HepG2 (cell line): ENCODE data around the gene CD7. TPM values are rescaled to one million over a fixed set of nuclear protein-coding genes. Genes with fewer than 3 reads are reported as not detected.

Experiments used
- AGO2 ChIP-seq: fragments of 200-400 bp; formaldehyde crosslinking; optimal IDR thresholded peaks from 2 replicates; pipeline ENCODE3; 2017; ENCODE audit warnings: mild to moderate bottlenecking, low read depth, low read length, moderate library complexity
- CREB1 ChIP-seq, 2 experiments: fragments of 450-650 bp in 1 of 2; IDR thresholded peaks; 2 replicates each; pipeline ENCODE4 v1.6.1; 2016 to 2017; ENCODE audit warnings: control low read depth in 1 of 2, mild to moderate bottlenecking in 1 of 2, missing compliant biosample characterization in 1 of 2, missing genetic modification characterization in 1 of 2
- GATAD1 ChIP-seq: IDR thresholded peaks from 2 replicates; pipeline ENCODE4 v1.6.1; 2016; ENCODE audit warnings: missing genetic modification reagents, missing compliant biosample characterization
- GATAD2A ChIP-seq: IDR thresholded peaks from 2 replicates; pipeline ENCODE4 v1.6.1; 2016
- GLI4 ChIP-seq: sonication (generic); formaldehyde crosslinking; IDR thresholded peaks from 2 replicates; pipeline ENCODE4 v1.5.1; 2020; ENCODE audit warnings: missing genetic modification reagents, mild to moderate bottlenecking, moderate library complexity, borderline replicate concordance
- GTF2F1 ChIP-seq: fragments of 150-350 bp; IDR thresholded peaks from 2 replicates; pipeline ENCODE4 v1.6.1; 2014; ENCODE audit warnings: low read length
- HIVEP1 ChIP-seq: sonication (generic); formaldehyde crosslinking; IDR thresholded peaks from 2 replicates; pipeline ENCODE4 v1.4.0; 2020; ENCODE audit warnings: mild to moderate bottlenecking, missing genetic modification reagents
- KLF9 ChIP-seq: IDR thresholded peaks from 2 replicates; pipeline ENCODE4 v1.6.1; 2016; ENCODE audit warnings: low read depth
- NFE2L2 ChIP-seq: fragments of 150-350 bp; IDR thresholded peaks from 2 replicates; pipeline ENCODE4 v1.6.1; 2014; ENCODE audit warnings: low read length
- PCBP1 ChIP-seq: fragments of 200-400 bp; formaldehyde crosslinking; IDR thresholded peaks from 2 replicates; pipeline ENCODE4 v1.6.1; 2017; ENCODE audit warnings: mild to moderate bottlenecking, low read depth, low read length, borderline replicate concordance
- RBM39 ChIP-seq: fragments of 200-400 bp; formaldehyde crosslinking; IDR thresholded peaks from one replicate; pipeline ENCODE4 v1.6.1; 2018; ENCODE audit warnings: antibody characterized with exemption, mild to moderate bottlenecking, low read depth, low read length; ENCODE audit not compliant: poor library complexity, severe bottlenecking
- RELA ChIP-seq: sonication (generic); formaldehyde crosslinking; IDR thresholded peaks from 2 replicates; pipeline ENCODE4 v1.4.0; 2020; ENCODE audit warnings: missing genetic modification reagents
- TMF1 ChIP-seq: sonication (generic); formaldehyde crosslinking; IDR thresholded peaks from 2 replicates; pipeline ENCODE4 v1.8.1; 2022; ENCODE audit warnings: low read depth, missing genetic modification reagents
- ZBTB38 ChIP-seq: sonication (generic); formaldehyde crosslinking; IDR thresholded peaks from 2 replicates; pipeline ENCODE4 v1.5.1; 2020; ENCODE audit warnings: mild to moderate bottlenecking, missing genetic modification reagents
- ZNF850 ChIP-seq: sonication (generic); formaldehyde crosslinking; conservative IDR thresholded peaks from 2 replicates; pipeline ENCODE4 v1.9.0; 2021; ENCODE audit warnings: mild to moderate bottlenecking, missing genetic modification reagents
- ZSCAN20 ChIP-seq: sonication (generic); formaldehyde crosslinking; IDR thresholded peaks from 2 replicates; pipeline ENCODE4 v1.4.0; 2020; ENCODE audit warnings: missing genetic modification reagents, mild to moderate bottlenecking, borderline replicate concordance
- polyA plus RNA-seq, 8 experiments: library from polyadenylated mRNA; depleted of rRNA in 3 of 8; stranded (reverse) in 7 of 8; unstranded in 1 of 8; fragments of >200 nt; fragmentation: Illumina TruSeq in 4 of 8; extraction: Trizol in 4 of 8; gene quantifications; 2 replicates each; pipeline versions ENCODE4 v1.2.1 to v1.2.3, GENCODE V29; 2011 to 2016; ENCODE audit warnings: low read depth in 4 of 8, missing spikeins in 1 of 8, mixed read lengths in 1 of 8; ENCODE audit not compliant: insufficient read depth in 1 of 8
- total RNA-seq, 5 experiments: library from RNA; depleted of rRNA; stranded (reverse); fragments of >200 nt; fragmentation: Illumina TruSeq; extraction: Trizol; gene quantifications; 2 replicates each; pipeline ENCODE4 v1.2.3, GENCODE V29; 2016; ENCODE audit warnings: low read depth in 1 of 5
- TF ChIP-seq, protein P1 (sequence below): sonication (generic); formaldehyde crosslinking; IDR thresholded peaks from 2 replicates; pipeline ENCODE4 v1.4.0; 2020; ENCODE audit warnings: missing genetic modification reagents
- TF ChIP-seq, protein P2 (sequence below): IDR thresholded peaks from 2 replicates; pipeline ENCODE4 v1.6.1; 2012; ENCODE audit warnings: low read depth, low read length, improper control_type of control experiment
- TF ChIP-seq, protein P3 (sequence below): sonication (generic); formaldehyde crosslinking; IDR thresholded peaks from 2 replicates; pipeline ENCODE4 v1.9.0; 2021; ENCODE audit warnings: missing genetic modification reagents, borderline replicate concordance
- TF ChIP-seq, protein P4 (sequence below): IDR thresholded peaks from 2 replicates; pipeline ENCODE4 v1.6.1; 2016; ENCODE audit warnings: missing genetic modification reagents, missing compliant biosample characterization

CD7 gene
- total and polyA plus RNA-seq, 2 of the 13 experiments (the other 11 are each of a cell fraction or from before 2014, with no cell fraction given) = 67.6 to 76.4 TPM

DNA sequence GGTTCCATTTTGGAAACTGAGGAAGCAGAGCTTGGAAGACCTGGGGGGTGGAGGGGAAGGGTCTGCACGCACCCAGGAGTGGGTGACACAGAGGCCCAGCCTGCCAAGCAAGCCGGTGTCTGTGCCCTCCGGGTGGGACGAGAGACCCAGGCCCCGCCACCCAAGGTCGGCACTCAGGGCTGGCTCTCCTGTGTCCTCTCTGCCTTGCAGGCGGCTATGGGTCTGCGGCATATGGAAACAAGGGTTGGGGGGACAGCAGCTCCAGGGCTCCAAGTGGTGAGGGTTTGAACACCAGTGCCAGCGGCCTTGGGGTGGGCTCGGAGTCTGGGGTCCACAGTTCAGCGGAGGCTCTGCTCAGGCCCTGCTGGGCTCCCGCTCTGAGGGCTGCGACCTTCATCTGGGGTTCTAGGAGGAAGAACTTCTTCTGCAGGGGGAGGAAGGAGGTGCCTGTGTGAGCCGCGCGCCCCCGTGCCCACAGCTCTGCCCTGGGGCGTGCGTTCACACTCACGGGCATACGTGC is 4.6 kb upstream of the CD7 start (continued):
- TF ChIP-seq CREB1 (IDR thresholded peaks at IDR 0.05) (no peak), CREB1 (CRISPR knock-in tag; IDR thresholded peaks at IDR 0.05) (no peak), AGO2 (no peak), ZBTB38 (CRISPR knock-in tag) (no peak), GLI4 (CRISPR knock-in tag) (no peak), ZNF850 (CRISPR knock-in tag) (no peak), GATAD1 (CRISPR knock-in tag) (no peak), ZSCAN20 (CRISPR knock-in tag) (no peak), GTF2F1 (no peak), RBM39 (peak; percentile 24), PCBP1 (peak; percentile 91; the same call in 1 of the 2 replicates), NFE2L2 (no peak), TMF1 (no peak), GATAD2A (CRISPR knock-in tag) (no peak), RELA (no peak), KLF9 (no peak), HIVEP1 (no peak)
- TF ChIP-seq, protein P1, sequence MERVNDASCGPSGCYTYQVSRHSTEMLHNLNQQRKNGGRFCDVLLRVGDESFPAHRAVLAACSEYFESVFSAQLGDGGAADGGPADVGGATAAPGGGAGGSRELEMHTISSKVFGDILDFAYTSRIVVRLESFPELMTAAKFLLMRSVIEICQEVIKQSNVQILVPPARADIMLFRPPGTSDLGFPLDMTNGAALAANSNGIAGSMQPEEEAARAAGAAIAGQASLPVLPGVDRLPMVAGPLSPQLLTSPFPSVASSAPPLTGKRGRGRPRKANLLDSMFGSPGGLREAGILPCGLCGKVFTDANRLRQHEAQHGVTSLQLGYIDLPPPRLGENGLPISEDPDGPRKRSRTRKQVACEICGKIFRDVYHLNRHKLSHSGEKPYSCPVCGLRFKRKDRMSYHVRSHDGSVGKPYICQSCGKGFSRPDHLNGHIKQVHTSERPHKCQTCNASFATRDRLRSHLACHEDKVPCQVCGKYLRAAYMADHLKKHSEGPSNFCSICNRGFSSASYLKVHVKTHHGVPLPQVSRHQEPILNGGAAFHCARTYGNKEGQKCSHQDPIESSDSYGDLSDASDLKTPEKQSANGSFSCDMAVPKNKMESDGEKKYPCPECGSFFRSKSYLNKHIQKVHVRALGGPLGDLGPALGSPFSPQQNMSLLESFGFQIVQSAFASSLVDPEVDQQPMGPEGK = no peak
- TF ChIP-seq, protein P2, sequence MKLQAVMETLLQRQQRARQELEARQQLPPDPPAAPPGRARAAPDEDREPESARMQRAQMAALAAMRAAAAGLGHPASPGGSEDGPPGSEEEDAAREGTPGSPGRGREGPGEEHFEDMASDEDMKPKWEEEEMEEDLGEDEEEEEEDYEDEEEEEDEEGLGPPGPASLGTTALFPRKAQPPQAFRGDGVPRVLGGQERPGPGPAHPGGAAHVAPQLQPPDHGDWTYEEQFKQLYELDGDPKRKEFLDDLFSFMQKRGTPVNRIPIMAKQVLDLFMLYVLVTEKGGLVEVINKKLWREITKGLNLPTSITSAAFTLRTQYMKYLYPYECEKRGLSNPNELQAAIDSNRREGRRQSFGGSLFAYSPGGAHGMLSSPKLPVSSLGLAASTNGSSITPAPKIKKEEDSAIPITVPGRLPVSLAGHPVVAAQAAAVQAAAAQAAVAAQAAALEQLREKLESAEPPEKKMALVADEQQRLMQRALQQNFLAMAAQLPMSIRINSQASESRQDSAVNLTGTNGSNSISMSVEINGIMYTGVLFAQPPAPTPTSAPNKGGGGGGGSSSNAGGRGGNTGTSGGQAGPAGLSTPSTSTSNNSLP = no peak
- TF ChIP-seq, protein P3, sequence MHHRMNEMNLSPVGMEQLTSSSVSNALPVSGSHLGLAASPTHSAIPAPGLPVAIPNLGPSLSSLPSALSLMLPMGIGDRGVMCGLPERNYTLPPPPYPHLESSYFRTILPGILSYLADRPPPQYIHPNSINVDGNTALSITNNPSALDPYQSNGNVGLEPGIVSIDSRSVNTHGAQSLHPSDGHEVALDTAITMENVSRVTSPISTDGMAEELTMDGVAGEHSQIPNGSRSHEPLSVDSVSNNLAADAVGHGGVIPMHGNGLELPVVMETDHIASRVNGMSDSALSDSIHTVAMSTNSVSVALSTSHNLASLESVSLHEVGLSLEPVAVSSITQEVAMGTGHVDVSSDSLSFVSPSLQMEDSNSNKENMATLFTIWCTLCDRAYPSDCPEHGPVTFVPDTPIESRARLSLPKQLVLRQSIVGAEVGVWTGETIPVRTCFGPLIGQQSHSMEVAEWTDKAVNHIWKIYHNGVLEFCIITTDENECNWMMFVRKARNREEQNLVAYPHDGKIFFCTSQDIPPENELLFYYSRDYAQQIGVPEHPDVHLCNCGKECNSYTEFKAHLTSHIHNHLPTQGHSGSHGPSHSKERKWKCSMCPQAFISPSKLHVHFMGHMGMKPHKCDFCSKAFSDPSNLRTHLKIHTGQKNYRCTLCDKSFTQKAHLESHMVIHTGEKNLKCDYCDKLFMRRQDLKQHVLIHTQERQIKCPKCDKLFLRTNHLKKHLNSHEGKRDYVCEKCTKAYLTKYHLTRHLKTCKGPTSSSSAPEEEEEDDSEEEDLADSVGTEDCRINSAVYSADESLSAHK (CRISPR knock-in tag) = no peak
- TF ChIP-seq, protein P4, sequence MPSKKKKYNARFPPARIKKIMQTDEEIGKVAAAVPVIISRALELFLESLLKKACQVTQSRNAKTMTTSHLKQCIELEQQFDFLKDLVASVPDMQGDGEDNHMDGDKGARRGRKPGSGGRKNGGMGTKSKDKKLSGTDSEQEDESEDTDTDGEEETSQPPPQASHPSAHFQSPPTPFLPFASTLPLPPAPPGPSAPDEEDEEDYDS (CRISPR knock-in tag) = no peak
